NCI-H510A treated with DMSO at 0.1 percent for 48 hours (cell line): ENCODE data around the gene TMEM178B.
"Not testable (repeated sequence)": the region's sequence is repeated elsewhere in the genome, so short reads cannot be mapped to it uniquely, and the experiment has no call there.

Source experiments
- DNase-seq: peaks from one replicate; lab custom pipeline; 2025; lab: John Stamatoyannopoulos, UW

Gene TMEM178B

GRCh38 chr7:141144921-141145629 is 71.2 kb downstream of the TMEM178B start:
- DNase-seq = no peak

GRCh38 chr7:141145630-141145982 is 71.7 kb downstream of the TMEM178B start:
- no peak for DNase-seq

GRCh38 chr7:141147482-141147881 is 73.6 kb downstream of the TMEM178B start:
- DNase-seq = no peak

- DNase-seq = no peak
Measured at GRCh38 chr7:141150465-141150864, 76.6 kb downstream of the TMEM178B start.

GRCh38 chr7:141151746-141152145 is 77.9 kb downstream of the TMEM178B start:
- no peak for DNase-seq

GRCh38 chr7:141153231-141153630 is 79.4 kb downstream of the TMEM178B start:
- no peak for DNase-seq

GRCh38 chr7:141154131-141154732 is 80.4 kb downstream of the TMEM178B start:
- no peak for DNase-seq

GRCh38 chr7:141156407-141156806 is 82.5 kb downstream of the TMEM178B start:
- DNase-seq = no peak

- DNase-seq = no peak
Measured at GRCh38 chr7:141157138-141157765, 83.4 kb downstream of the TMEM178B start.

GRCh38 chr7:141158561-141158960 is 84.7 kb downstream of the TMEM178B start:
- DNase-seq = no peak

- DNase-seq = no peak
Measured at GRCh38 chr7:141160246-141160860, 86.5 kb downstream of the TMEM178B start.

GRCh38 chr7:141161550-141162535 is 88.0 kb downstream of the TMEM178B start:
- DNase-seq = no peak

- no peak for DNase-seq
Measured at GRCh38 chr7:141165521-141165920, 91.7 kb downstream of the TMEM178B start.

- DNase-seq = no peak
Measured at GRCh38 chr7:141166926-141167325, 93.1 kb downstream of the TMEM178B start.

GRCh38 chr7:141167381-141167964 is 93.6 kb downstream of the TMEM178B start:
- DNase-seq = no peak

- not testable (repeated sequence) for DNase-seq
Measured at GRCh38 chr7:141169157-141169556, 95.3 kb downstream of the TMEM178B start.

- not testable (repeated sequence) for DNase-seq
Measured at GRCh38 chr7:141175728-141176127, 101.9 kb downstream of the TMEM178B start.

- not testable (repeated sequence) for DNase-seq
Measured at GRCh38 chr7:141177120-141177519, 103.3 kb downstream of the TMEM178B start.

GRCh38 chr7:141178486-141179135 is 104.7 kb downstream of the TMEM178B start:
- peak; percentile 11 for DNase-seq

GRCh38 chr7:141181812-141182211 is 107.9 kb downstream of the TMEM178B start:
- no peak for DNase-seq
